ENCODE measurements around the gene C1QTNF1.

The C1QTNF1 gene

GRCh38 chr17:79090443-79091225 lies 66.7 kb downstream of the C1QTNF1 start:
- no peak for DNase-seq (ENCODE audit: low read depth in 1 of 2, low spot score in 1 of 2)

GRCh38 chr17:79091226-79091670 lies 67.3 kb downstream of the C1QTNF1 start:
- DNase-seq (ENCODE audit: low read depth in 1 of 2, low spot score in 1 of 2) = no peak

- DNase-seq (ENCODE audit: low read depth in 1 of 2, low spot score in 1 of 2) = no peak
These were observed 68.6 kb downstream of the C1QTNF1 start for GRCh38 chr17:79092567-79092966.

- no peak for DNase-seq (ENCODE audit: low read depth in 1 of 2, low spot score in 1 of 2)
These were observed 69.3 kb downstream of the C1QTNF1 start for GRCh38 chr17:79093270-79093669.

- DNase-seq (ENCODE audit: low read depth in 1 of 2, low spot score in 1 of 2) = no peak
These were observed 70.3 kb downstream of the C1QTNF1 start for GRCh38 chr17:79094261-79094660.

GRCh38 chr17:79095345-79096055 lies 71.5 kb downstream of the C1QTNF1 start:
- DNase-seq (ENCODE audit: low read depth in 1 of 2, low spot score in 1 of 2) = no peak

GRCh38 chr17:79096477-79096876 lies 72.5 kb downstream of the C1QTNF1 start:
- no peak for DNase-seq (ENCODE audit: low read depth in 1 of 2, low spot score in 1 of 2)

- DNase-seq (ENCODE audit: low read depth in 1 of 2, low spot score in 1 of 2) = no peak
These were observed 73.5 kb downstream of the C1QTNF1 start for GRCh38 chr17:79097226-79098055.

GRCh38 chr17:79098282-79098867 lies 74.4 kb downstream of the C1QTNF1 start:
- DNase-seq (ENCODE audit: low read depth in 1 of 2, low spot score in 1 of 2) = no peak

All from activated T-helper 1 cell treated with anti-CD3 and anti-CD28 coated beads, Interleukin-2, amount 50 U/mL, for 16 hours (primary cell).